HG02610 (cell line): ENCODE measurements around the gene ATP6V0E2.
"Not testable (repeated sequence)": the region's sequence is repeated elsewhere in the genome, so short reads cannot be mapped to it uniquely, and the experiment has no call there.

ENCODE experiments used
- ATAC-seq: cut with Tn5 transposase; IDR thresholded peaks from one replicate; pipeline ENCODE4 v1.9.1; 2021; ENCODE audit warnings: mild to moderate bottlenecking, moderate library complexity; ENCODE audit not compliant: unreplicated experiment

The ATP6V0E2 gene

GRCh38 chr7:149912126-149912525 is 38.4 kb downstream of the ATP6V0E2 start:
- not testable (repeated sequence) for ATAC-seq

GRCh38 chr7:149926414-149926813 is 52.6 kb downstream of the ATP6V0E2 start:
- ATAC-seq = not testable (repeated sequence)
